HepG2 (cell line): ENCODE measurements around the gene ACSL4.

ENCODE experiments used
- BHLHE40 ChIP-seq: IDR thresholded peaks from 2 replicates; pipeline ENCODE4 v1.6.1; 2011; ENCODE audit warnings: low read length, improper control_type of control experiment
- CHD2 ChIP-seq: IDR thresholded peaks from 2 replicates; pipeline ENCODE4 v1.6.1; 2011; ENCODE audit warnings: low read depth, low read length, improper control_type of control experiment
- FOSL2 ChIP-seq: sonication (generic); formaldehyde crosslinking; IDR thresholded peaks from 2 replicates; pipeline ENCODE4 v1.4.0; 2020; ENCODE audit warnings: missing genetic modification reagents
- JDP2 ChIP-seq: sonication (generic); formaldehyde crosslinking; IDR thresholded peaks from 2 replicates; pipeline ENCODE4 v1.8.1; 2022; ENCODE audit warnings: missing genetic modification reagents, borderline replicate concordance
- KAT8 ChIP-seq: IDR thresholded peaks from 2 replicates; pipeline ENCODE4 v1.6.1; 2016; ENCODE audit warnings: missing genetic modification reagents, missing compliant biosample characterization
- MAFG ChIP-seq: sonication (generic); formaldehyde crosslinking; IDR thresholded peaks from 2 replicates; pipeline ENCODE4 v1.5.1; 2020; ENCODE audit warnings: mild to moderate bottlenecking, missing genetic modification reagents
- RAD51 ChIP-seq: fragments of 450-650 bp; IDR thresholded peaks from 2 replicates; pipeline ENCODE4 v1.6.1; 2016; ENCODE audit warnings: borderline replicate concordance
- SETDB1 ChIP-seq: sonication (generic); formaldehyde crosslinking; IDR thresholded peaks from 2 replicates; pipeline ENCODE4 v1.5.1; 2020; ENCODE audit warnings: missing genetic modification reagents, mild to moderate bottlenecking, borderline replicate concordance
- TF ChIP-seq, protein P1 (sequence below): sonication (generic); formaldehyde crosslinking; IDR thresholded peaks from 2 replicates; pipeline ENCODE4 v1.5.0; 2020; ENCODE audit warnings: missing genetic modification reagents
- TF ChIP-seq, protein P2 (sequence below): sonication (generic); formaldehyde crosslinking; IDR thresholded peaks from 2 replicates; pipeline ENCODE4 v1.5.0; 2020; ENCODE audit warnings: mild to moderate bottlenecking, missing genetic modification reagents, moderate library complexity
- TF ChIP-seq, protein P3 (sequence below): sonication (generic); formaldehyde crosslinking; IDR thresholded peaks from 2 replicates; pipeline ENCODE4 v1.4.0; 2020; ENCODE audit warnings: mild to moderate bottlenecking, missing genetic modification reagents
- TF ChIP-seq, protein P4 (sequence below): sonication (generic); formaldehyde crosslinking; IDR thresholded peaks from 2 replicates; pipeline ENCODE4 v1.4.0; 2020; ENCODE audit warnings: missing genetic modification reagents
- TF ChIP-seq, protein P5 (sequence below), 2 experiments: sonication (generic) in 1 of 2; formaldehyde crosslinking in 1 of 2; IDR thresholded peaks; 2 replicates each; pipeline versions ENCODE4 v1.5.1 to v1.6.1; 2011 to 2020; ENCODE audit warnings: borderline replicate concordance in 1 of 2, low read depth in 1 of 2, low read length in 1 of 2, mild to moderate bottlenecking in 1 of 2, missing genetic modification reagents in 1 of 2, moderate library complexity in 1 of 2

DNA sequence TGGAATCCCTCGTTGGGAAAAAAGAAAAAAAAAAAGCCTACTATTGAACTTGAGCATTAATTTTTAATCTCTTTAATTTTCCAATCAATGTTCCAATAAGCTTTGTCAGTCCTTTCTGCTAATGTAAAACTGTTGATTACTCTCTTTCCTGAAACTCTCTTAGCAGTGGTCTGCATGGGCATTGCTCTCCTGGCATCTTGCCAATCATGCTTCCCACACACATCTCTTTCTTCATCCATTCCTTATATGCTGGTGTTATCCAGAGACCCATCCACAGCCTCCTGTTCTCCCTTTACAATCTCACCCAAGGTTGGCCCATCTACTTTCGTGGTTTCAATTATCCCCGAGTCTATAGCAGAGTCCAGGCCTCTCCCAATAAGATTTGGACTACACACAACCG, 76.3 kb downstream of the ACSL4 start:
- no peak for TF ChIP-seq FOSL2 (CRISPR knock-in tag)
- no peak for TF ChIP-seq BHLHE40
- TF ChIP-seq, protein P1, sequence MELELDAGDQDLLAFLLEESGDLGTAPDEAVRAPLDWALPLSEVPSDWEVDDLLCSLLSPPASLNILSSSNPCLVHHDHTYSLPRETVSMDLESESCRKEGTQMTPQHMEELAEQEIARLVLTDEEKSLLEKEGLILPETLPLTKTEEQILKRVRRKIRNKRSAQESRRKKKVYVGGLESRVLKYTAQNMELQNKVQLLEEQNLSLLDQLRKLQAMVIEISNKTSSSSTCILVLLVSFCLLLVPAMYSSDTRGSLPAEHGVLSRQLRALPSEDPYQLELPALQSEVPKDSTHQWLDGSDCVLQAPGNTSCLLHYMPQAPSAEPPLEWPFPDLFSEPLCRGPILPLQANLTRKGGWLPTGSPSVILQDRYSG, result no peak
- TF ChIP-seq KAT8 (CRISPR knock-in tag), result no peak
- no peak for TF ChIP-seq SETDB1 (CRISPR knock-in tag)
- no peak for TF ChIP-seq MAFG (CRISPR knock-in tag)
- TF ChIP-seq, protein P2, sequence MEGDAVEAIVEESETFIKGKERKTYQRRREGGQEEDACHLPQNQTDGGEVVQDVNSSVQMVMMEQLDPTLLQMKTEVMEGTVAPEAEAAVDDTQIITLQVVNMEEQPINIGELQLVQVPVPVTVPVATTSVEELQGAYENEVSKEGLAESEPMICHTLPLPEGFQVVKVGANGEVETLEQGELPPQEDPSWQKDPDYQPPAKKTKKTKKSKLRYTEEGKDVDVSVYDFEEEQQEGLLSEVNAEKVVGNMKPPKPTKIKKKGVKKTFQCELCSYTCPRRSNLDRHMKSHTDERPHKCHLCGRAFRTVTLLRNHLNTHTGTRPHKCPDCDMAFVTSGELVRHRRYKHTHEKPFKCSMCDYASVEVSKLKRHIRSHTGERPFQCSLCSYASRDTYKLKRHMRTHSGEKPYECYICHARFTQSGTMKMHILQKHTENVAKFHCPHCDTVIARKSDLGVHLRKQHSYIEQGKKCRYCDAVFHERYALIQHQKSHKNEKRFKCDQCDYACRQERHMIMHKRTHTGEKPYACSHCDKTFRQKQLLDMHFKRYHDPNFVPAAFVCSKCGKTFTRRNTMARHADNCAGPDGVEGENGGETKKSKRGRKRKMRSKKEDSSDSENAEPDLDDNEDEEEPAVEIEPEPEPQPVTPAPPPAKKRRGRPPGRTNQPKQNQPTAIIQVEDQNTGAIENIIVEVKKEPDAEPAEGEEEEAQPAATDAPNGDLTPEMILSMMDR (CRISPR knock-in tag), result no peak
- TF ChIP-seq, protein P3, sequence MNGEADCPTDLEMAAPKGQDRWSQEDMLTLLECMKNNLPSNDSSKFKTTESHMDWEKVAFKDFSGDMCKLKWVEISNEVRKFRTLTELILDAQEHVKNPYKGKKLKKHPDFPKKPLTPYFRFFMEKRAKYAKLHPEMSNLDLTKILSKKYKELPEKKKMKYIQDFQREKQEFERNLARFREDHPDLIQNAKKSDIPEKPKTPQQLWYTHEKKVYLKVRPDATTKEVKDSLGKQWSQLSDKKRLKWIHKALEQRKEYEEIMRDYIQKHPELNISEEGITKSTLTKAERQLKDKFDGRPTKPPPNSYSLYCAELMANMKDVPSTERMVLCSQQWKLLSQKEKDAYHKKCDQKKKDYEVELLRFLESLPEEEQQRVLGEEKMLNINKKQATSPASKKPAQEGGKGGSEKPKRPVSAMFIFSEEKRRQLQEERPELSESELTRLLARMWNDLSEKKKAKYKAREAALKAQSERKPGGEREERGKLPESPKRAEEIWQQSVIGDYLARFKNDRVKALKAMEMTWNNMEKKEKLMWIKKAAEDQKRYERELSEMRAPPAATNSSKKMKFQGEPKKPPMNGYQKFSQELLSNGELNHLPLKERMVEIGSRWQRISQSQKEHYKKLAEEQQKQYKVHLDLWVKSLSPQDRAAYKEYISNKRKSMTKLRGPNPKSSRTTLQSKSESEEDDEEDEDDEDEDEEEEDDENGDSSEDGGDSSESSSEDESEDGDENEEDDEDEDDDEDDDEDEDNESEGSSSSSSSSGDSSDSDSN (CRISPR knock-in tag), result no peak
- TF ChIP-seq, protein P4, sequence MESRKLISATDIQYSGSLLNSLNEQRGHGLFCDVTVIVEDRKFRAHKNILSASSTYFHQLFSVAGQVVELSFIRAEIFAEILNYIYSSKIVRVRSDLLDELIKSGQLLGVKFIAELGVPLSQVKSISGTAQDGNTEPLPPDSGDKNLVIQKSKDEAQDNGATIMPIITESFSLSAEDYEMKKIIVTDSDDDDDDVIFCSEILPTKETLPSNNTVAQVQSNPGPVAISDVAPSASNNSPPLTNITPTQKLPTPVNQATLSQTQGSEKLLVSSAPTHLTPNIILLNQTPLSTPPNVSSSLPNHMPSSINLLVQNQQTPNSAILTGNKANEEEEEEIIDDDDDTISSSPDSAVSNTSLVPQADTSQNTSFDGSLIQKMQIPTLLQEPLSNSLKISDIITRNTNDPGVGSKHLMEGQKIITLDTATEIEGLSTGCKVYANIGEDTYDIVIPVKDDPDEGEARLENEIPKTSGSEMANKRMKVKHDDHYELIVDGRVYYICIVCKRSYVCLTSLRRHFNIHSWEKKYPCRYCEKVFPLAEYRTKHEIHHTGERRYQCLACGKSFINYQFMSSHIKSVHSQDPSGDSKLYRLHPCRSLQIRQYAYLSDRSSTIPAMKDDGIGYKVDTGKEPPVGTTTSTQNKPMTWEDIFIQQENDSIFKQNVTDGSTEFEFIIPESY (CRISPR knock-in tag), result no peak
- no peak for TF ChIP-seq CHD2
- TF ChIP-seq RAD51, result no peak
- TF ChIP-seq JDP2 (CRISPR knock-in tag), result no peak
- TF ChIP-seq, protein P5, sequence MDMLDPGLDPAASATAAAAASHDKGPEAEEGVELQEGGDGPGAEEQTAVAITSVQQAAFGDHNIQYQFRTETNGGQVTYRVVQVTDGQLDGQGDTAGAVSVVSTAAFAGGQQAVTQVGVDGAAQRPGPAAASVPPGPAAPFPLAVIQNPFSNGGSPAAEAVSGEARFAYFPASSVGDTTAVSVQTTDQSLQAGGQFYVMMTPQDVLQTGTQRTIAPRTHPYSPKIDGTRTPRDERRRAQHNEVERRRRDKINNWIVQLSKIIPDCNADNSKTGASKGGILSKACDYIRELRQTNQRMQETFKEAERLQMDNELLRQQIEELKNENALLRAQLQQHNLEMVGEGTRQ (IDR thresholded peaks at IDR 0.05; ENCODE audit: low read depth, low read length), result no peak
- TF ChIP-seq, protein P5 (CRISPR knock-in tag; IDR thresholded peaks at IDR 0.05; ENCODE audit: borderline replicate concordance), result no peak
